Thyroid gland (tissue), 4 donors: Measurements from ENCODE around the gene GAB1.

Experiments used
- CTCF ChIP-seq, 6 experiments: fragments of 200-600 bp in 3 of 6; fragments of 450-650 bp in 3 of 6; sonication (generic) in 3 of 6; IDR thresholded peaks; one replicate each; pipeline ENCODE4 v1.5.1; 2016 to 2019; ENCODE audit warnings: antibody characterized with exemption in 6 of 6, mild to moderate bottlenecking in 2 of 6, inconsistent platforms in 1 of 6, moderate library complexity in 1 of 6
- POLR2A ChIP-seq, 2 donors: fragments of 450-650 bp; IDR thresholded peaks; one replicate each; pipeline ENCODE4 v1.6.1; 2017; ENCODE audit warnings: antibody characterized with exemption in 2 of 2, mild to moderate bottlenecking in 2 of 2, moderate library complexity in 1 of 2

GRCh38 chr4:143402776-143403552 lies 66.3 kb downstream of the GAB1 start:
- TF ChIP-seq CTCF (IDR thresholded peaks at IDR 0.05) (no peak), POLR2A (IDR thresholded peaks at IDR 0.05) (no peak)
